Tibial nerve (tissue), 4 donors: ENCODE results near the gene ANO2. TPM values are rescaled to one million over a fixed set of nuclear protein-coding genes. Genes with fewer than 3 reads are reported as not detected.
A peak's percentile ranks its signal among the peaks of the same experiment; 100 is the strongest.

Experiments used
- DNase-seq, 2 donors: peaks; one replicate each; pipeline ENCODE4 v3.0.0-alpha.2; 2019; ENCODE audit warnings: low spot score in 2 of 2
- H3K27ac ChIP-seq, 4 donors: fragments of 200-600 bp; sonication (generic) in 3 of 4; one replicate each; pipeline ENCODE4 v1.5.1; 2017 to 2019; ENCODE audit warnings: mild to moderate bottlenecking in 1 of 4
- H3K27me3 ChIP-seq, 2 donors: fragments of 200-600 bp; sonication (generic) in 1 of 2; one replicate each; pipeline versions ENCODE4 v1.5.1 to v1.6.0; 2017 to 2019
- H3K36me3 ChIP-seq, 3 donors: fragments of 200-600 bp; sonication (generic); one replicate each; pipeline ENCODE4 v1.5.1; 2018 to 2019
- H3K4me1 ChIP-seq, 4 donors: fragments of 200-600 bp; sonication (generic) in 3 of 4; one replicate each; pipeline ENCODE4 v1.5.1; 2017 to 2019
- H3K4me3 ChIP-seq, 4 donors: fragments of 200-600 bp; sonication (generic) in 3 of 4; one replicate each; pipeline ENCODE4 v1.5.1; 2017 to 2019; ENCODE audit warnings: mild to moderate bottlenecking in 1 of 4, moderate library complexity in 1 of 4
- H3K9me3 ChIP-seq, 4 donors: fragments of 200-600 bp; sonication (generic) in 3 of 4; one replicate each; pipeline ENCODE4 v1.5.1; 2017 to 2019
- EP300 ChIP-seq, 2 donors: sonication (generic); formaldehyde crosslinking; IDR thresholded peaks; one replicate each; pipeline ENCODE4 v1.6.1; 2017; ENCODE audit warnings: antibody characterized with exemption in 2 of 2, mild to moderate bottlenecking in 1 of 2
- POLR2A ChIP-seq, 2 donors: fragments of 450-650 bp; IDR thresholded peaks; one replicate each; pipeline ENCODE4 v1.6.1; 2017; ENCODE audit warnings: antibody characterized with exemption in 2 of 2, mild to moderate bottlenecking in 2 of 2, moderate library complexity in 2 of 2
- WGBS, 2 donors: methylation state at CpG; one replicate each; pipeline ENCODE4 v1.1.5; 2018; 5-methylcytosine and 5-hydroxymethylcytosine counted together
- total RNA-seq, 4 donors: library from RNA; depleted of rRNA; stranded (reverse); fragments of >200 nt; gene quantifications; one replicate each; pipeline ENCODE4 v1.1.0, GENCODE V29; 2016
- TF ChIP-seq, protein P1 (sequence below), 5 experiments: fragments of 200-600 bp in 3 of 5; fragments of 450-650 bp in 2 of 5; sonication (generic) in 3 of 5; IDR thresholded peaks; one replicate each; pipeline ENCODE4 v1.5.1; 2016 to 2019; ENCODE audit warnings: antibody characterized with exemption in 5 of 5, mild to moderate bottlenecking in 3 of 5, moderate library complexity in 2 of 5

The ANO2 gene
- total RNA-seq, 4 donors from 2014 or later = 13.8 to 23.2 (median 21.3) TPM

DNA sequence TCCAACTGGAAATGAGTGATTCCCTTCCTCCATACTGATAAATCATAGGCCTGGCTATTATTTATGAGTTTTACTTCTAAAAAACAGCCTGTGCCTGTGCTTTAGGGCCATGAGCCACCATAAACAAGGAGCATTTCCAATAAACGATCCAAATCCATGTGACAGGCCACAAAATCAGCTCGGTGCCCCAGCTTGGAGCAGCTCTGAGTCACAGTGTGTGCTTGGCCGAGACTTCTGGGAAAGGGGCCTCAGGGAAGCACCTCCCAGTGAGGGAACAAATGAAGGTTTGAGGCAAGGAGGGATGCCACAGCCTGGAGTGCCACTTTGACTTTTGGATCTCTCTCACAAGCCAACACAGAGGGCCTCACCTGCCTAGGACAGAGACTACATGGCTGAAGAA is 322.8 kb downstream of the ANO2 start:
- no peak for DNase-seq
- Histone ChIP-seq H3K27ac (no peak overlapping the region), H3K9me3 (no peaks in the 10 kb centered on the region), H3K27me3 (no peaks in the 10 kb centered on the region), H3K4me3 (no peak overlapping the region), H3K36me3 (no peaks in the 10 kb centered on the region), H3K4me1 (peaks cover 0 to 6% (median 0%) of the 10 kb centered on the region in 4 donors)
- TF ChIP-seq EP300 (IDR thresholded peaks at IDR 0.05) (peak in 1 of 2 donors; percentile 14), POLR2A (IDR thresholded peaks at IDR 0.05) (no peak)
- WGBS, 2 donors = 66 to 71% methylated on average over 3 of the region's 3 CpGs

DNA sequence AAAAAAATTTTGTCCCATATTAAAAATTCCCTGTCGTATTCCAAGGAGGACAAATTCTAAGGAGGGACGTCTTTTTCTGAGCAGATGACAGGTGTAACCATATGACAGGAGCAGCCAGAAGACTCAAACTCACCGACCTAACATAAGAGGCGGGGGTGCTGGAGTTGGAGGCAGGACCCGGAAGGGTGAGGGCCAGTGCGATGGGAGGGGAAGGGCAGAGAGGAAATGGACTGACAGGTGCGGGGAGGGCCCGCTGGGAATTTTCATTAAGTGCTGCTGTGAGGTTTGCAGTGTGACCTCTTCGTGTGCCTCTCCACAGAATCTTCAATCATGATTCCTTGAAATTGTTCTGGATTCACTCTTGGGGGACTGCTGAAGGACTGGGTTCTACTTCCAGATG is 323.7 kb downstream of the ANO2 start:
- no peaks in the 10 kb centered on the region for H3K36me3 ChIP-seq
- no peak overlapping the region for H3K27ac ChIP-seq
- no peaks in the 10 kb centered on the region for H3K27me3 ChIP-seq
- no peak overlapping the region for H3K4me3 ChIP-seq
- 80 to 84% methylated on average over 9 of the region's 9 CpGs for WGBS, 2 donors
- H3K9me3 ChIP-seq = no peaks in the 10 kb centered on the region
- peaks cover 0 to 5% (median 0%) of the 10 kb centered on the region in 4 donors for H3K4me1 ChIP-seq
- no peak for DNase-seq
- no peak for TF ChIP-seq POLR2A (IDR thresholded peaks at IDR 0.05)
- TF ChIP-seq EP300 (IDR thresholded peaks at IDR 0.05) = no peak

DNA sequence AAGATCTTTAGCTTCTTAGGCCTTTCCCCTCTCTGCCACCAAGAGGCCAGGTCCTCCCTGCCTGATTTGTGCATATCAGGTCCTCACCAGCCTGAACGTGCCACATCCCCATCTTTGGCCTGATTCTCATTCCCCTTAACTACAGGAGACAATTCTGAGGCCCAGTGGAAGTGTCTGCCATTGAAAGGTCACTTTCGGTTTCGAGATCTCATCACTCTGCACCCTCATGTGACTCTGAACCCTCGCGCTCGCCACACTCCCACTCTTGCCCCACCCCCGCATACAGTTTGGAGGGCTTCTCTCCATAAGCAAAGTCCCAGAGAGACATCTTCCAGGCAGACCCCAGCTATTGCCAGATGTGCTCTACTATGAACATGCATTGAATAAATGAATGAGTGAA is 324.2 kb downstream of the ANO2 start:
- peaks cover 0 to under 1% (median 0%) of the 10 kb centered on the region in 4 donors for H3K4me1 ChIP-seq
- H3K27ac ChIP-seq = no peak overlapping the region
- H3K36me3 ChIP-seq = no peaks in the 10 kb centered on the region
- no peaks in the 10 kb centered on the region for H3K9me3 ChIP-seq
- TF ChIP-seq, protein P1, sequence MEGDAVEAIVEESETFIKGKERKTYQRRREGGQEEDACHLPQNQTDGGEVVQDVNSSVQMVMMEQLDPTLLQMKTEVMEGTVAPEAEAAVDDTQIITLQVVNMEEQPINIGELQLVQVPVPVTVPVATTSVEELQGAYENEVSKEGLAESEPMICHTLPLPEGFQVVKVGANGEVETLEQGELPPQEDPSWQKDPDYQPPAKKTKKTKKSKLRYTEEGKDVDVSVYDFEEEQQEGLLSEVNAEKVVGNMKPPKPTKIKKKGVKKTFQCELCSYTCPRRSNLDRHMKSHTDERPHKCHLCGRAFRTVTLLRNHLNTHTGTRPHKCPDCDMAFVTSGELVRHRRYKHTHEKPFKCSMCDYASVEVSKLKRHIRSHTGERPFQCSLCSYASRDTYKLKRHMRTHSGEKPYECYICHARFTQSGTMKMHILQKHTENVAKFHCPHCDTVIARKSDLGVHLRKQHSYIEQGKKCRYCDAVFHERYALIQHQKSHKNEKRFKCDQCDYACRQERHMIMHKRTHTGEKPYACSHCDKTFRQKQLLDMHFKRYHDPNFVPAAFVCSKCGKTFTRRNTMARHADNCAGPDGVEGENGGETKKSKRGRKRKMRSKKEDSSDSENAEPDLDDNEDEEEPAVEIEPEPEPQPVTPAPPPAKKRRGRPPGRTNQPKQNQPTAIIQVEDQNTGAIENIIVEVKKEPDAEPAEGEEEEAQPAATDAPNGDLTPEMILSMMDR (IDR thresholded peaks at IDR 0.05) = no peak
- TF ChIP-seq POLR2A (IDR thresholded peaks at IDR 0.05) = no peak
- no peak for TF ChIP-seq EP300 (IDR thresholded peaks at IDR 0.05)
- 88 to 90% methylated on average over 7 of the region's 7 CpGs for WGBS, 2 donors
- no peaks in the 10 kb centered on the region for H3K27me3 ChIP-seq
- no peak overlapping the region for H3K4me3 ChIP-seq
- no peak for DNase-seq

DNA sequence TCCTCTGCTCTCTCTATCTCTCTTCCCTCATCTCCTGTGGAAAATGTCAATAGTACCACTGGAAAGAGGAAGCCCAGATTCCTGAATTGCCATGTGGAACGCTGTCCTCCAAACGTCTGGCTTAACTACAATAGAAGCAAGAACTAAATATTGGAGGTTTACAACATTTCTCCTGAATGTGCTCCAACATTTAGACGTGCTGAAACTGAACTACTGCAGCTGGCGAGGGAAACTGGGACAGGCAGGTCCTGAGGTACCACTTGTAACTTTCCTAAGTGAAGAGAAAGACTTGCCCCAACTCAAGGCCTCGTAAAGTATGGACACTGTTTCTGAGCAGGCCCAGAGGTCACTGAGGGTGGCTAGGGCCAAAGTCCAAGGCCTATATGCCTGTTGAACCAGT is 325.4 kb downstream of the ANO2 start:
- 65 to 74% methylated on average over 5 of the region's 5 CpGs for WGBS, 2 donors
- no peak overlapping the region for H3K27ac ChIP-seq
- no peaks in the 10 kb centered on the region for H3K36me3 ChIP-seq
- no peaks in the 10 kb centered on the region for H3K9me3 ChIP-seq
- no peak for TF ChIP-seq POLR2A (IDR thresholded peaks at IDR 0.05)
- TF ChIP-seq, protein P1 (IDR thresholded peaks at IDR 0.05) = no peak
- no peak for TF ChIP-seq EP300 (IDR thresholded peaks at IDR 0.05)
- H3K4me1 ChIP-seq = no peaks in the 10 kb centered on the region
- no peaks in the 10 kb centered on the region for H3K27me3 ChIP-seq
- DNase-seq = no peak
- no peak overlapping the region for H3K4me3 ChIP-seq

DNA sequence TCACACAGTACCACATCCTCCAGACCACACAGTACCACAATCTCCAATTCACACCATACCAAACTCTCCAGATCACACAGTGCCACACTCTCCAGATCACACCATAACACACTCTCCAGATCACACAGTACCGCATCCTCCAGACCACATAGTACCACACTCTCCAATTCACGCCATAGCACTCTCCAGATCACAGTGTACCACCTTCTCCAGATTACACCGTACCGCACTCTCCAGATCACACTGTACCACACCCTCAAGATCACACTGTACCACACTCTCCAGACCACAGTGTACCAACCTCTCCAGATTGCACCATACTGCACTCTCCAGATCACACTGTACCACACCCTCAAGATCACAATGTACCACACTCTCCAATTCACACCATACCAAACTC is 328.2 kb downstream of the ANO2 start:
- 95 to 96% methylated on average over 4 of the region's 4 CpGs for WGBS, 2 donors
- H3K27me3 ChIP-seq = no peaks in the 10 kb centered on the region
- H3K36me3 ChIP-seq = no peaks in the 10 kb centered on the region
- DNase-seq = no peak
- no peak overlapping the region for H3K27ac ChIP-seq
- H3K9me3 ChIP-seq = no peaks in the 10 kb centered on the region
- no peaks in the 10 kb centered on the region for H3K4me1 ChIP-seq
- no peak overlapping the region for H3K4me3 ChIP-seq
- TF ChIP-seq, protein P1 (IDR thresholded peaks at IDR 0.05) = no peak
- no peak for TF ChIP-seq EP300 (IDR thresholded peaks at IDR 0.05)
- TF ChIP-seq POLR2A (IDR thresholded peaks at IDR 0.05) = no peak

DNA sequence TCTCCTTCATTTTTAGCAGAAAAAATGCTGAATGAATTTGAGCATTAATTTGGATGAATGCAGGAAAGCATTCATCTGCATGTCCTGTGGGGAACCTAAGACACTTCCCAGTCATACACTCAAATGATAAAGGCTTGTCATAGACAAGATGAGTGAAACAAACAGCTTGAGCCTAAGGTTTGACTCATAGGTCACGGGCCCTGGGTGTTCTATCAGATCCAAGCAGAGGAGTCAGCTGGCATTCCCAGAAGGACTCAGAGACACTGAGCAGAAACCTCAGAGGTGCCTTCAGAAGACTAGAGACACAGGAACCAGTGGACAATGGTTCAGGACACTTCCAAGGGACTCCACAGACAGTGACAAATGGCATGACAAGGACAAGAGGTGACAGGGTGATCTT is 329.3 kb downstream of the ANO2 start:
- 91 to 95% methylated on average over 1 of the region's 1 CpG for WGBS, 2 donors
- no peak for DNase-seq
- Histone ChIP-seq H3K9me3 (no peaks in the 10 kb centered on the region), H3K27ac (no peak overlapping the region), H3K4me1 (no peaks in the 10 kb centered on the region), H3K4me3 (no peak overlapping the region), H3K27me3 (no peaks in the 10 kb centered on the region), H3K36me3 (no peaks in the 10 kb centered on the region)
- TF ChIP-seq, protein P1 (IDR thresholded peaks at IDR 0.05) = no peak
- TF ChIP-seq EP300 (IDR thresholded peaks at IDR 0.05) (no peak), POLR2A (IDR thresholded peaks at IDR 0.05) (no peak)
